H9 (cell line): ENCODE data around the gene PAEP. TPM values are rescaled to one million over a fixed set of nuclear protein-coding genes. Genes with fewer than 3 reads are reported as not detected.

Source experiments
- DNase-seq: peaks from one replicate; pipeline ENCODE4 v3.0.0-alpha.2; 2017
- H2AFZ ChIP-seq: one replicate; pipeline ENCODE4 v1.6.1; 2013; ENCODE audit warnings: mild to moderate bottlenecking, low read length, control low read depth, moderate library complexity
- H2AK5ac ChIP-seq: 2 replicates; pipeline ENCODE4 v1.6.1; 2013; ENCODE audit warnings: low read length, control low read depth, mixed read lengths; ENCODE audit not compliant: insufficient read length
- H2BK120ac ChIP-seq: one replicate; pipeline ENCODE4 v1.6.1; 2013; ENCODE audit warnings: low read depth, mild to moderate bottlenecking, low read length, control low read depth, inconsistent platforms; ENCODE audit not compliant: poor library complexity, severe bottlenecking
- H2BK12ac ChIP-seq: 2 replicates; pipeline ENCODE4 v1.6.1; 2013; ENCODE audit warnings: low read length, control low read depth, mixed read lengths, low read depth; ENCODE audit not compliant: insufficient read length
- H2BK15ac ChIP-seq: 2 replicates; pipeline ENCODE4 v1.6.1; 2013; ENCODE audit warnings: low read depth, low read length, control low read depth
- H2BK20ac ChIP-seq: one replicate; pipeline ENCODE4 v1.6.1; 2013; ENCODE audit warnings: low read depth, mild to moderate bottlenecking, low read length, control low read depth, inconsistent platforms; ENCODE audit not compliant: poor library complexity, severe bottlenecking
- H2BK5ac ChIP-seq: 2 replicates; pipeline ENCODE4 v1.6.1; 2013; ENCODE audit warnings: low read length, control low read depth, mixed read lengths; ENCODE audit not compliant: insufficient read length
- H3K14ac ChIP-seq: 2 replicates; pipeline ENCODE4 v1.6.1; 2013; ENCODE audit warnings: low read length, control low read depth; ENCODE audit not compliant: insufficient read depth
- H3K18ac ChIP-seq: 2 replicates; pipeline ENCODE4 v1.6.1; 2013; ENCODE audit warnings: low read depth, mild to moderate bottlenecking, mixed read lengths, low read length, control low read depth; ENCODE audit not compliant: insufficient read length
- H3K23ac ChIP-seq: 2 replicates; pipeline ENCODE4 v1.6.1; 2013; ENCODE audit warnings: low read length, control low read depth, mixed read lengths, low read depth; ENCODE audit not compliant: insufficient read length
- H3K23me2 ChIP-seq: 2 replicates; pipeline ENCODE4 v1.6.1; 2013; ENCODE audit warnings: low read depth, mild to moderate bottlenecking, mixed read lengths, low read length, control low read depth; ENCODE audit not compliant: insufficient read length, poor library complexity, severe bottlenecking
- H3K27ac ChIP-seq: 2 replicates; pipeline ENCODE4 v1.5.1; 2013; ENCODE audit warnings: low read length, control low read depth, mixed read lengths, low read depth; ENCODE audit not compliant: insufficient read length
- H3K27me3 ChIP-seq: 2 replicates; pipeline ENCODE4 v1.6.1; 2013; ENCODE audit warnings: low read length, control low read depth, inconsistent platforms; ENCODE audit not compliant: insufficient read depth
- H3K4ac ChIP-seq: 2 replicates; pipeline ENCODE4 v1.6.1; 2013; ENCODE audit warnings: low read depth, mild to moderate bottlenecking, control low read depth, inconsistent platforms, low read length, moderate library complexity
- H3K4me1 ChIP-seq: 2 replicates; pipeline ENCODE4 v1.6.1; 2013; ENCODE audit warnings: low read length, control low read depth, inconsistent platforms; ENCODE audit not compliant: insufficient read depth
- H3K4me2 ChIP-seq: 2 replicates; pipeline ENCODE4 v1.6.1; 2013; ENCODE audit warnings: low read length, control low read depth, mixed read lengths; ENCODE audit not compliant: insufficient read length, insufficient read depth
- H3K56ac ChIP-seq: 2 replicates; pipeline ENCODE4 v1.6.1; 2013; ENCODE audit warnings: low read depth, mild to moderate bottlenecking, mixed read lengths, low read length, control low read depth; ENCODE audit not compliant: insufficient read length
- H3K79me1 ChIP-seq: 2 replicates; pipeline ENCODE4 v1.6.1; 2013; ENCODE audit warnings: low read depth, mild to moderate bottlenecking, moderate library complexity, low read length, control low read depth, inconsistent platforms; ENCODE audit not compliant: insufficient read depth, poor library complexity, severe bottlenecking
- H3K79me2 ChIP-seq: 2 replicates; pipeline ENCODE4 v1.6.1; 2013; ENCODE audit warnings: low read length, control low read depth, inconsistent platforms; ENCODE audit not compliant: insufficient read depth
- H3K9ac ChIP-seq: 2 replicates; pipeline ENCODE4 v1.6.1; 2013; ENCODE audit warnings: low read length, control low read depth, mixed read lengths; ENCODE audit not compliant: insufficient read length; ENCODE audit errors: extremely low read depth
- H3K9me3 ChIP-seq: one replicate; pipeline ENCODE4 v1.6.1; 2013; ENCODE audit warnings: low read depth, low read length, inconsistent platforms; ENCODE audit not compliant: control insufficient read depth
- H3T11ph ChIP-seq: one replicate; pipeline ENCODE4 v1.6.1; 2013; ENCODE audit warnings: mild to moderate bottlenecking, low read length, control low read depth, inconsistent platforms
- H4K20me1 ChIP-seq: one replicate; pipeline ENCODE4 v1.6.1; 2013; ENCODE audit not compliant: control insufficient read depth, insufficient read length, insufficient read depth
- H4K5ac ChIP-seq: 2 replicates; pipeline ENCODE4 v1.6.1; 2013; ENCODE audit warnings: low read depth, mild to moderate bottlenecking, mixed read lengths, low read length, control low read depth; ENCODE audit not compliant: insufficient read length
- H4K8ac ChIP-seq: replicated peaks from 2 replicates; pipeline ENCODE4 v1.6.1; 2013; ENCODE audit warnings: low read length, control low read depth, mixed read lengths, low read depth; ENCODE audit not compliant: insufficient read length
- H4K91ac ChIP-seq: 2 replicates; pipeline ENCODE4 v1.6.1; 2013; ENCODE audit warnings: low read depth, mild to moderate bottlenecking, moderate library complexity, mixed read lengths, low read length, control low read depth; ENCODE audit not compliant: insufficient read length
- H3K27ac Mint-ChIP-seq, 3 experiments: 2 replicates in 2 of 3; 3 replicates in 1 of 3; pipeline ENCODE4 v1.8.0; 2020 to 2021; ENCODE audit warnings: mixed read lengths in 3 of 3, mild to moderate bottlenecking in 1 of 3, moderate library complexity in 1 of 3
- H3K27me3 Mint-ChIP-seq: 2 replicates; pipeline ENCODE4 v1.8.0; 2021; ENCODE audit warnings: low read depth, mild to moderate bottlenecking, moderate library complexity, mixed read lengths
- H3K36me3 Mint-ChIP-seq, 3 experiments: 2 replicates in 2 of 3; 3 replicates in 1 of 3; pipeline ENCODE4 v1.8.0; 2020 to 2021; ENCODE audit warnings: low read depth in 3 of 3, mixed read lengths in 3 of 3; ENCODE audit not compliant: insufficient read depth in 1 of 3
- H3K4me1 Mint-ChIP-seq, 2 experiments: 2 replicates each; pipeline ENCODE4 v1.8.0; 2020; ENCODE audit warnings: mixed read lengths in 2 of 2
- H3K4me3 Mint-ChIP-seq, 2 experiments: 2 replicates in 1 of 2; 3 replicates in 1 of 2; pipeline ENCODE4 v1.8.0; 2020 to 2021; ENCODE audit warnings: mild to moderate bottlenecking in 2 of 2, mixed read lengths in 2 of 2, moderate library complexity in 1 of 2
- H3K9me3 Mint-ChIP-seq, 2 experiments: 2 replicates in 1 of 2; 3 replicates in 1 of 2; pipeline ENCODE4 v1.8.0; 2020; ENCODE audit warnings: mild to moderate bottlenecking in 2 of 2, mixed read lengths in 2 of 2, moderate library complexity in 1 of 2
- WGBS: extraction: QIAGEN DNeasy Blood & Tissue Kit; methylation state at CpG from one replicate; pipeline ENCODE4 v1.1.7; 2013; ENCODE audit warnings: missing lambda C conversion rate, low lambda C conversion rate, mixed read lengths; ENCODE audit not compliant: insufficient read length; ENCODE audit errors: extremely low coverage; 5-methylcytosine and 5-hydroxymethylcytosine counted together
- total RNA-seq: library from RNA; stranded (reverse); gene quantifications from 2 replicates; pipeline ENCODE4 v1.2.1, GENCODE V29; 2021
- TF ChIP-seq, protein P1 (sequence below): fragments of 200-600 bp; sonication (generic); conservative IDR thresholded peaks from 3 replicates; pipeline ENCODE4 v1.8.0; 2021; ENCODE audit warnings: antibody characterized with exemption, mild to moderate bottlenecking

Gene PAEP
- total RNA-seq, 1 experiment from 2014 or later, result not detected

DNA sequence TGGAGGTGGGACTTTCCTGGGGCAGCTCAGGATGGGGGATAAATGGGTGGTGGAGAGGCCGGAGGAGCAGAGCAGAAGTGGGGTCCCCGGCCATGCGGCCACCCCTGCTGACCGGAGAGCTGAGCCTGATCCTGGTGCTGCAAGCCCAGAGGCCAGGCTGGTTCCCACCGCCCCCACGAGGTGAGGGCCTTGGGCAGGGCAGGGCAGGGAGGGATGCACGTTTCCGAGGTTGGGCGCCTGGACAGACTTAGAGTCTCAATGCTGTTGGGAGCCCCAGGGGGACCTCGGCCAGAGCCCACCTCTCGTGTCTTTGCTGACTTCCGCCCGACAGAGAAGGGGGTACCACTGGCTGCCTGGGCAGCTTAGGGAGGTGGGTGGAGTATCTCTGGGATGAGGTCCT, 10.1 kb upstream of the PAEP start:
- Histone ChIP-seq H3K4ac (no peak overlapping the region), H3T11ph (no peak overlapping the region), H4K8ac (no peak overlapping the region), H2AFZ (no peak overlapping the region), H4K5ac (no peak overlapping the region), H2BK20ac (no peak overlapping the region), H3K79me2 (no peaks in the 10 kb centered on the region), H3K23me2 (no peaks in the 10 kb centered on the region), H2BK120ac (no peak overlapping the region), H2BK5ac (no peak overlapping the region), H3K56ac (no peak overlapping the region), H4K20me1 (no peaks in the 10 kb centered on the region), H3K27ac (no peak overlapping the region), H3K18ac (no peak overlapping the region), H3K23ac (no peak overlapping the region), H4K91ac (no peak overlapping the region), H3K9ac (no peak overlapping the region), H3K4me2 (no peak overlapping the region), H3K79me1 (no peaks in the 10 kb centered on the region), H3K14ac (no peak overlapping the region), H3K9me3 (no peaks in the 10 kb centered on the region), H2BK15ac (no peak overlapping the region), H2BK12ac (no peak overlapping the region), H2AK5ac (no peak overlapping the region), H3K4me1 (no peaks in the 10 kb centered on the region), H3K27me3 (no peaks in the 10 kb centered on the region)
- peaks cover 0 to 3% of the 10 kb centered on the region in 2 experiments; a peak in 1 of 5 replicates for H3K9me3 Mint-ChIP-seq
- H3K4me3 Mint-ChIP-seq, result no peak overlapping the region
- H3K27ac Mint-ChIP-seq, result no peak overlapping the region
- TF ChIP-seq, protein P1, sequence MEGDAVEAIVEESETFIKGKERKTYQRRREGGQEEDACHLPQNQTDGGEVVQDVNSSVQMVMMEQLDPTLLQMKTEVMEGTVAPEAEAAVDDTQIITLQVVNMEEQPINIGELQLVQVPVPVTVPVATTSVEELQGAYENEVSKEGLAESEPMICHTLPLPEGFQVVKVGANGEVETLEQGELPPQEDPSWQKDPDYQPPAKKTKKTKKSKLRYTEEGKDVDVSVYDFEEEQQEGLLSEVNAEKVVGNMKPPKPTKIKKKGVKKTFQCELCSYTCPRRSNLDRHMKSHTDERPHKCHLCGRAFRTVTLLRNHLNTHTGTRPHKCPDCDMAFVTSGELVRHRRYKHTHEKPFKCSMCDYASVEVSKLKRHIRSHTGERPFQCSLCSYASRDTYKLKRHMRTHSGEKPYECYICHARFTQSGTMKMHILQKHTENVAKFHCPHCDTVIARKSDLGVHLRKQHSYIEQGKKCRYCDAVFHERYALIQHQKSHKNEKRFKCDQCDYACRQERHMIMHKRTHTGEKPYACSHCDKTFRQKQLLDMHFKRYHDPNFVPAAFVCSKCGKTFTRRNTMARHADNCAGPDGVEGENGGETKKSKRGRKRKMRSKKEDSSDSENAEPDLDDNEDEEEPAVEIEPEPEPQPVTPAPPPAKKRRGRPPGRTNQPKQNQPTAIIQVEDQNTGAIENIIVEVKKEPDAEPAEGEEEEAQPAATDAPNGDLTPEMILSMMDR, result no peak
- DNase-seq, result no peak
- H3K27me3 Mint-ChIP-seq, result peaks cover 4% of the 10 kb centered on the region; the same call in 1 of the 2 replicates
- peaks cover 5 to 11% of the 10 kb centered on the region in 2 experiments; a peak in 2 of 4 replicates for H3K4me1 Mint-ChIP-seq
- no CpG with 5 or more reads among the region's 13 CpGs for WGBS
- H3K36me3 Mint-ChIP-seq, result no peaks in the 10 kb centered on the region
